Immature natural killer cell (primary cell): ENCODE results near the gene SYNPR. TPM values are rescaled to one million over a fixed set of nuclear protein-coding genes. Genes with fewer than 3 reads are reported as not detected.

Experiments used
- DNase-seq, 3 donors: peaks; one replicate each; pipeline ENCODE4 v3.0.0; 2022; ENCODE audit warnings: mixed read lengths in 1 of 3
- H3K27ac Mint-ChIP-seq, 6 donors: one replicate each; pipeline ENCODE4 v1.8.0; 2020; ENCODE audit warnings: mixed read lengths in 6 of 6, mild to moderate bottlenecking in 5 of 6, inconsistent platforms in 4 of 6, moderate library complexity in 3 of 6
- H3K27me3 Mint-ChIP-seq, 3 donors: one replicate each; pipeline ENCODE4 v1.8.0; 2020 to 2021; ENCODE audit warnings: low read depth in 3 of 3, mild to moderate bottlenecking in 3 of 3, mixed read lengths in 3 of 3, moderate library complexity in 3 of 3, inconsistent platforms in 1 of 3
- H3K36me3 Mint-ChIP-seq, 3 donors: one replicate each; pipeline ENCODE4 v1.8.0; 2020; ENCODE audit warnings: mixed read lengths in 3 of 3, inconsistent platforms in 2 of 3, mild to moderate bottlenecking in 2 of 3
- H3K4me1 Mint-ChIP-seq, 2 donors: one replicate each; pipeline ENCODE4 v1.8.0; 2020; ENCODE audit warnings: inconsistent platforms in 2 of 2, mild to moderate bottlenecking in 2 of 2, mixed read lengths in 2 of 2, moderate library complexity in 1 of 2
- H3K4me3 Mint-ChIP-seq, 5 donors: one replicate each; pipeline ENCODE4 v1.8.0; 2020; ENCODE audit warnings: mild to moderate bottlenecking in 5 of 5, mixed read lengths in 5 of 5, inconsistent platforms in 3 of 5, moderate library complexity in 3 of 5
- H3K9me3 Mint-ChIP-seq, 6 donors: one replicate each; pipeline ENCODE4 v1.8.0; 2020; ENCODE audit warnings: mild to moderate bottlenecking in 6 of 6, mixed read lengths in 6 of 6, inconsistent platforms in 4 of 6, moderate library complexity in 3 of 6
- polyA plus RNA-seq, 3 donors: library from polyadenylated mRNA; unstranded; fragments of 300-500 nt; fragmentation: Illumina TruSeq; gene quantifications; one replicate each; pipeline ENCODE4 v1.2.3, GENCODE V29; 2021

Gene SYNPR
- polyA plus RNA-seq, 3 donors from 2014 or later, result not detected

DNA sequence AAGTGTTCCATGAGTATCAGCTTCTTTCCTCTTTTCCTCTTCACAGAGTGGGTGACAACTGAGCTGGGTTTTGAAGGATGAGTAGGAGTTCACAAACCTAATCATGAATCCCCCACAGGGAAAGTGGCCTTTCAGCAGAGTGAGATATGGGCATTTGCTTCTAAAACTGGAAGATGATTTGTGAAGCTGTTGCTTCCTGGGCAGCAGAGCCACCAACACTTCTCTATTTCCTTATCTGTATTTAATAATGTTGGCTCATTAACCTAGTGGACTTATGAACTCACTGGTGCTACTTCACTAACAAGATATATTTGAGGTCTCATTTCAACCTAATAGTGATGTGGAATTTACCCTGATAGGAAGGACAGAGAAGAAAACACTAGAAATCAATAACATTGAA lies 152.8 kb downstream of the SYNPR start:
- Mint-ChIP-seq H3K4me3 (no peak overlapping the region), H3K36me3 (no peaks in the 10 kb centered on the region), H3K27ac (no peak overlapping the region), H3K4me1 (no peaks in the 10 kb centered on the region), H3K9me3 (peaks cover 0 to 8% (median 3%) of the 10 kb centered on the region in 6 donors), H3K27me3 (peaks cover 0 to 7% (median 0%) of the 10 kb centered on the region in 3 donors)
- DNase-seq, result no peak

DNA sequence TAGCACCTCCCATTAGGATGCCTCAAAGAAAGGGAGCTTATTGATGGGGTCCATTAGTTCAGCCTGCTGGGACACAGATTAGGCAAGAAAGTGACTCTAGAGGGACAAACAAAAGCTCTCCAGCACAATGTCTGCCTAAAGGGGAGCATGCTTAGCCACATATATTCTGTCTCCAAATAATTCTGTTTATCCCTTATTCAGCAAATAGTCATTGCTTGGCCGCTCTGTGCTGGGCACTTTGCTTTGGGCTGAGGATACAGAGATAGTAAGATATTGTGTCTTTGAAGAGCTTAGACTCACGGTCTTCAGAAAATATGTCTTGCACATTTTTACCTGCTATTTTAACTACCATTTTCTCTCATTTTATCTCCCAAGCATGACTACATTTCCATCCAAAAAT lies 159.8 kb downstream of the SYNPR start:
- Mint-ChIP-seq H3K9me3 (peaks cover 0 to 5% (median 1%) of the 10 kb centered on the region in 6 donors), H3K27me3 (peaks cover 0 to 6% (median 0%) of the 10 kb centered on the region in 3 donors), H3K27ac (no peak overlapping the region), H3K4me1 (no peaks in the 10 kb centered on the region), H3K4me3 (no peak overlapping the region), H3K36me3 (no peaks in the 10 kb centered on the region)
- no peak for DNase-seq

DNA sequence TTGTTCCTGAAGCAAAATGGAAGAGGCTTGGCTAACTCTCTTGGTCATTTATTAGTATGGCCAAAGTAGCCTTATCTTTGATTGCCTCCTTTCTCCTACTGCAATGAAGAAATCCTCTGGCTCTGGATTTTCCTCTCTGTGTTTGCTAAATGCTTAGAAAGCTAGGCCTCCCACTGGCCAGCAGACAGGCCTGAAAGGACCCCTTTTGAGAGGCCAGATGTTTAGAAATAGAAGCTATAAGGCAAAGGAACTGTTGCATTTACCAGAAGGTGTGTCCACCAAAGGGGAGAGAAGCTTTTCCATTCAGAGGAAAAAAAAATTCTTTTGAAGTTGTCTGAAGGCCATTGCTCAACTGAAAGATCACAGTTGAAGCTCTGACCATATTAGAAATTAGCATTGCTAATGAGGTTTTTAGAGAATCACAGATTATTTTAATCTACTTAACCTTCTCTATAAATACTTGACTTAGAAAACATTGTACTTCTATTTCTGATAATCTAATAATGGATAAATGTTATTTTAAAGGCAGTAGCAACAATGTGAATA lies 160.8 kb downstream of the SYNPR start:
- Mint-ChIP-seq H3K4me1 (no peaks in the 10 kb centered on the region), H3K36me3 (no peaks in the 10 kb centered on the region), H3K4me3 (no peak overlapping the region), H3K27me3 (peaks cover 0 to 2% (median 0%) of the 10 kb centered on the region in 3 donors), H3K9me3 (peaks cover 0 to 5% (median 1%) of the 10 kb centered on the region in 6 donors), H3K27ac (no peak overlapping the region)
- DNase-seq, result no peak

DNA sequence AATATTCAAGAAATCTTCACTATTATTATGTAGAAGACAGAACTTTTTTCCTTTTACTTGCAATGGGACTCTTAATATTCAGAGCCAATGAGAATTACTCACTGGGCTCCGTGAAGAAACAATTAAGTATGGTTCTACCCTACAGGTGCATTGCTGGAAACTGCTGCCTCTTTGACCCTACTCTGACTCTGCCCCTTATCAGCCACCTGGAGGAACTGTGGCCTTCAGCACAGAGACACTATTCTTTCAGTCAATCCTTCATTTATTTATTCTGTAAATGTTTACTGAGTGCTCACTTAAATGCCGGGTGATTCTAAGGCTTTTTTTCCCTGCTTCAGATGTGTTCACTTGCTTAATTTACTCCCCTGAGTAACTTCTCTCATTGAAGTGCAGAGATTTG lies 163.2 kb downstream of the SYNPR start:
- DNase-seq, result no peak
- Mint-ChIP-seq H3K9me3 (peaks cover 0 to 5% (median 1%) of the 10 kb centered on the region in 6 donors), H3K4me1 (no peaks in the 10 kb centered on the region), H3K27me3 (peaks cover 0 to 2% (median 0%) of the 10 kb centered on the region in 3 donors), H3K4me3 (no peak overlapping the region), H3K27ac (no peak overlapping the region), H3K36me3 (no peaks in the 10 kb centered on the region)

DNA sequence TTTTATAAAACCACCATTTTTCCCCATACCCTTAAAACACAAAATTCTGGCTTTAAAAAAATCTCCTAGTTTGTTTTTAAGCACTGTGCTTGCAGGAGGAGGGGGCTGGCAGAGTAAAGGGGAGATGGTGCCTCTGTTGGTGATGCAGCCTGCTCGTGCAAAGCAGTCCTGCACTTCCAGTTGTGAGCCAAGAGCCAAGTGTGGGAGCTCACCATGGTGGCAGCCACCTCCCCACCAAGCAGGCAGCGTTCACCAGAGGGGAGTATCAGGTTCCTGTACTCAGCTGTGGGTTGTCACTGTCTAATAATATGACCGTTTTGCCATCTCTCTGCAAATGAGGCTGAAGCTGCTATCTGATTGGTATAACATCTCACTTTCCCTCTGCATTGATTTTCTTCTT lies 164.8 kb downstream of the SYNPR start:
- H3K9me3 Mint-ChIP-seq, result peaks cover 0 to 5% (median 2%) of the 10 kb centered on the region in 6 donors
- H3K36me3 Mint-ChIP-seq, result no peaks in the 10 kb centered on the region
- peaks cover 0 to 2% (median 0%) of the 10 kb centered on the region in 3 donors for H3K27me3 Mint-ChIP-seq
- no peak overlapping the region for H3K27ac Mint-ChIP-seq
- H3K4me3 Mint-ChIP-seq, result no peak overlapping the region
- DNase-seq, result no peak
- no peaks in the 10 kb centered on the region for H3K4me1 Mint-ChIP-seq

DNA sequence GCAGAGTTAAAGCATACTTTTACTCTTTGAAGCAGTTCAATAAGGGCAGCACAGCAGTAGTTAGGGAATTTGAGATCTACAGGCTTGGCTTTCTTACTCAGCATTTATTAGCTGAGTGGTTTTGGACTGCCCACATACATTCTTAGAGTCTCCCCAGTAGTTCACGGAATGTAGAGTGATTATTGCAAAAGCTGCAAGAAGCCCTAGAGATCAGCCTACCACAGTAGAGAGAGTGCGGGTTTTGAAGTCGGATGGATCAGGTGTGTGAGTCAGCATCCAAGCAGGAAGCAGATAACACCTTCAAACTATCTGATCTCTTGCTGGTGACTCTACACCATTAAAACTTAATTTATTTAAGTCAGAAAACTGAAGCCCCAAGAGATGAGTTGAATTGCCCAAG lies 171.9 kb downstream of the SYNPR start:
- Mint-ChIP-seq H3K4me1 (no peaks in the 10 kb centered on the region), H3K27ac (no peak overlapping the region), H3K36me3 (no peaks in the 10 kb centered on the region), H3K27me3 (peaks cover 0 to 2% (median 0%) of the 10 kb centered on the region in 3 donors), H3K4me3 (no peak overlapping the region), H3K9me3 (peaks cover 0 to 7% (median 2%) of the 10 kb centered on the region in 6 donors)
- DNase-seq, result no peak

DNA sequence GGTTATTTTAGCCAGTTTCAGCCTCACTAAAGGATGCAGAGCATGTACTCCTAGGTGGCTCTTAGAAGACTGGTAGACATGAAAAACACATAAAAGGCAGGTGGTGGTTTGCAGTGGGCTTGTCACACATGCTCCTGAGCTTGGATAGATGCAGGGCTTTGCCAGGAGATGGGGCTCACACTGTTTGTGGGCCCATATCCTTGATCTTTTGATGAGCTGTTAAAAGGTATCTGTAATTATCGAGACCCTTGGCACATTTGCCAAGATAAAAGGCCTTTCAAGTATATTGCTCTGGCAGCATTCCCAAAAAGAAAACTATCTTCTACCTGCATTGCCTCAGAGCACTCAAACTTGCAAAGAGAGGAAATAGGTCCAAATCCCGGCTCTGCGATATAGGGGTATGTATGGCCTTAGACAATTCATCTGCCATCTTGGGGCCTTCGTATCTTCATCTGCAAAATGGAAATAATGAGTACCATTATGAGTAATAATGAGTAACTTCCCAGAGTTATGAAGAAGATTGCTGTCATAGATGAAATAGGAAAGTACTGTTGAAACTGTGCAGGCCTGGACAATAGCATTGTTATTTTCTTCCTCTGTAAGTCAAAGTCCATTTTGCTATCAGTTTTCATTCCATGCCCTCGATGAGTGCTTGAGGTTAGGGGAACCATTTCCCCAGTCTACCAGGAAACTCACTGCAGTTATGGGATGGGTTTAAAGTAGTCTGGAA lies 172.7 kb downstream of the SYNPR start:
- H3K4me3 Mint-ChIP-seq, result no peak overlapping the region
- no peaks in the 10 kb centered on the region for H3K4me1 Mint-ChIP-seq
- peaks cover 0 to 8% (median 2%) of the 10 kb centered on the region in 6 donors for H3K9me3 Mint-ChIP-seq
- no peak overlapping the region for H3K27ac Mint-ChIP-seq
- H3K27me3 Mint-ChIP-seq, result peaks cover 0 to 2% (median under 1%) of the 10 kb centered on the region in 3 donors
- DNase-seq, result no peak
- no peaks in the 10 kb centered on the region for H3K36me3 Mint-ChIP-seq

DNA sequence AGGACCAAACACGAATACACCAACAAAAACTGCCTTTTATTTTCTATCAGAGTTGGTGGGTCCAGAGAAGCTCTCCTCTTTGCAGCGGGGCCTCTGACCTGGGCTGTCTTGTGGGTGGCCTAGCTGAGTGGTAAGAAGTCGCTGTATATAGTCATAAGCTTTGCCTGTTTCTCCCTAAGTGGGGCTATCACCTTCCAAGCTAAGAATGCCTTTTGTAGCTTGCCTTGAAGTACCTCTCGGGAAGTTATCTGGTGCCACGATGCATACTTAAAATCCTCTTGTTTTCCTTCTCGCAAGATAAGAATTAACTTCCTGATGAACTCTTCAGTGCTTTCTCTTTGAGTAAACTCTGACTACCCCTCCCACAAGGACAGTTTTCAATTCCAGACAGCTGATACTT lies 178.8 kb downstream of the SYNPR start:
- Mint-ChIP-seq H3K27me3 (peaks cover 0 to 2% (median 1%) of the 10 kb centered on the region in 3 donors), H3K27ac (no peak overlapping the region), H3K9me3 (peaks cover 0 to 3% (median under 1%) of the 10 kb centered on the region in 6 donors), H3K4me1 (no peaks in the 10 kb centered on the region), H3K36me3 (no peaks in the 10 kb centered on the region), H3K4me3 (no peak overlapping the region)
- no peak for DNase-seq

DNA sequence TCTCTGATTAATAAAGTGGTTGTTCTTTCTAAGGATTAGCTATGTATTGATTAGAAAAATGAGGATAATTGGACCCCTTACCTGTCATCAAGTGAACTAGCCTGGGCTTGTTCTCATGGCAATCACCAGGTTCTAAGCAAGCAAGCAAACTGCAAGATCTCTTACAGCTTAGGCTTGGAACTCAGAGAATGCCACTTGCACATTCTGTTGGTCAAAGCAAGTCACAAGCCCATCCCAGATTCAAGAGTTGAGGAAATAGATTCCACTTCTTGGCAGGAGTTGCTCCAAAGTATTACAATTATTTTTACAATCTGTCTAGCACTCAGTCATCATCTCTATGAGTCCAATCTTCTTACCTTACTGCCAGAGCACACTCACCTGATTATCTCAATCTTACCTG lies 180.3 kb downstream of the SYNPR start:
- H3K9me3 Mint-ChIP-seq, result peaks cover 0 to 3% (median 0%) of the 10 kb centered on the region in 6 donors
- DNase-seq, result no peak
- H3K4me3 Mint-ChIP-seq, result no peak overlapping the region
- H3K27me3 Mint-ChIP-seq, result peaks cover 0 to 2% (median 1%) of the 10 kb centered on the region in 3 donors
- H3K4me1 Mint-ChIP-seq, result no peaks in the 10 kb centered on the region
- H3K36me3 Mint-ChIP-seq, result no peaks in the 10 kb centered on the region
- no peak overlapping the region for H3K27ac Mint-ChIP-seq

DNA sequence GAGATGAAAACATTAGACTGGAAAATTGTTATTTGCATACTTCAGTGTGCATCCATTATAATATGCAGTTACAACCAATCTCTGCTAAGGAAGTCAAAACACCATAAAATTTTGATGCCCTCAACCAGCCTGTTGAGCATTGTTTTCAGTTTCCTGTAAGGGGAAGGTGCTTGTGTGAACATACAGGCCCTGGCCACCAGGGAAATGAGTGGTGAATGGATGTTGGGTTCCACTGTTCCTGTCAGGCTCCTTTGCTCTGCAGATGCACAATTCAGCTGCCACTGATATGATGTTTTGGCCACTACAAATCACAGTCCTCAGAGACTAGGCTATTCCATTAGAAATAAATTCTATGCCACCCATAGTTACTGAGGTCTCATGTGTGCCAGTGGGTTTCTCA lies 184.6 kb downstream of the SYNPR start:
- peaks cover 0 to 11% (median 2%) of the 10 kb centered on the region in 6 donors for H3K9me3 Mint-ChIP-seq
- H3K27me3 Mint-ChIP-seq, result no peaks in the 10 kb centered on the region
- H3K4me3 Mint-ChIP-seq, result no peak overlapping the region
- no peak for DNase-seq
- no peak overlapping the region for H3K27ac Mint-ChIP-seq
- no peaks in the 10 kb centered on the region for H3K4me1 Mint-ChIP-seq
- no peaks in the 10 kb centered on the region for H3K36me3 Mint-ChIP-seq

DNA sequence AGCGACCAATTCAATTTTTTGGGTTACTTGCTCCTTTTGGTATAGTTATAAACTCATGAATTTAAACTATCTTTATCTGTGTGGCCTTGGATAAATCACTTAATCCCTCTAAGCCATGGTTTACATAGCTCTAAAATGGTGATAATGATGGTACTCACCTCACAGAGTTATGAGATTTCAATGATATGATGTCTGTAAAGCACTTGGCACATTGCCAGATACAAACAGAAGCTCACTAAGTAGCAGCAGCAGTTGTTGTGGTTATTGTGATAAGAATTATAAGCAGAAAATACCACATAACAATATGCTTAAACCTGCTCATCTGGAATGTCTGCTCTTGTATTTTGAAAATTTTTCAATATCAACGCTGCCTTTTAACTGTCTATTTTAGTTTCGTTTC lies 189.3 kb downstream of the SYNPR start:
- Mint-ChIP-seq H3K27me3 (no peaks in the 10 kb centered on the region), H3K4me3 (no peak overlapping the region), H3K36me3 (no peaks in the 10 kb centered on the region), H3K27ac (no peak overlapping the region), H3K4me1 (no peaks in the 10 kb centered on the region), H3K9me3 (peaks cover 0 to 11% (median 3%) of the 10 kb centered on the region in 6 donors)
- no peak for DNase-seq

DNA sequence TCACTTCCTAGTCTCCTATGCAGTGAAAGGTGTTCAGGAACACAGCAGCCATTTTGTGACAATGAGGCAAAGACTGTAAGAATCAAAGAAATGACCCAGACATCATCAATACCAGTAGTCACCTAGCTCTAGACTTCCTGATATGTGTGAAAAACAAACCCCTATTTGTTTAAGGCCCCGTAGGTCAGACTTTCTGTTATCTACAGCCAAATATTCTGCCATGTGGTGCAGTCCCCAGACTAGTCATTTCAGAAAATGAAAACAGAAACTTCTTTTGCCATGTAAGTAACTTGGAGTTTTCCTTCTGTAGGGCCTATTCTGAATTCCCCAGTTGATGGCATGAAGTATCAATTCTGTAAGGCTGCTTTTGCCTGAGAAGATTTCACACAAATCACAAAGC lies 192.6 kb downstream of the SYNPR start:
- H3K9me3 Mint-ChIP-seq, result peaks cover 0 to 25% (median 6%) of the 10 kb centered on the region in 6 donors
- DNase-seq, result no peak
- no peaks in the 10 kb centered on the region for H3K4me1 Mint-ChIP-seq
- no peak overlapping the region for H3K27ac Mint-ChIP-seq
- H3K4me3 Mint-ChIP-seq, result no peak overlapping the region
- no peaks in the 10 kb centered on the region for H3K36me3 Mint-ChIP-seq
- no peaks in the 10 kb centered on the region for H3K27me3 Mint-ChIP-seq

DNA sequence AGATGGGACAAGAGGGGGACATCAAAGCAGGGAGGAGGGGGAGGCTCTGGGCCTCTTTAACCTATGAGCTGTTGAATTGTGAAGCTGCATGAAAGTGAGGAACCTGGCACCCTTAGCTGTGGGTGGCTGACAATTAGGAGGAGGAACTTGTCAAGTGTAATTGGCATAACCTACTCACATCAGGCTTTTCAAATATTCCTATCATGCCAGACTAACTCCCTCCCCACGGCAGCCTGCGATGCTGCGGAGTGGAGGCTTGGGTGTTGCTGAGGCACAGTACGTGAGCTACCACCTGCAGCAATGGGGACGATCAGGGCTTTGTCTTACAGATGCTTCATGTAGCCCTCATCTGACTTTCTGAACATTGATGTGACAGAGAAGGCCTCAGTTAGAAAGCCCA lies 193.7 kb downstream of the SYNPR start:
- H3K4me1 Mint-ChIP-seq, result no peaks in the 10 kb centered on the region
- H3K4me3 Mint-ChIP-seq, result no peak overlapping the region
- H3K36me3 Mint-ChIP-seq, result no peaks in the 10 kb centered on the region
- H3K27me3 Mint-ChIP-seq, result no peaks in the 10 kb centered on the region
- no peak overlapping the region for H3K27ac Mint-ChIP-seq
- peaks cover 0 to 25% (median 6%) of the 10 kb centered on the region in 6 donors for H3K9me3 Mint-ChIP-seq
- no peak for DNase-seq

DNA sequence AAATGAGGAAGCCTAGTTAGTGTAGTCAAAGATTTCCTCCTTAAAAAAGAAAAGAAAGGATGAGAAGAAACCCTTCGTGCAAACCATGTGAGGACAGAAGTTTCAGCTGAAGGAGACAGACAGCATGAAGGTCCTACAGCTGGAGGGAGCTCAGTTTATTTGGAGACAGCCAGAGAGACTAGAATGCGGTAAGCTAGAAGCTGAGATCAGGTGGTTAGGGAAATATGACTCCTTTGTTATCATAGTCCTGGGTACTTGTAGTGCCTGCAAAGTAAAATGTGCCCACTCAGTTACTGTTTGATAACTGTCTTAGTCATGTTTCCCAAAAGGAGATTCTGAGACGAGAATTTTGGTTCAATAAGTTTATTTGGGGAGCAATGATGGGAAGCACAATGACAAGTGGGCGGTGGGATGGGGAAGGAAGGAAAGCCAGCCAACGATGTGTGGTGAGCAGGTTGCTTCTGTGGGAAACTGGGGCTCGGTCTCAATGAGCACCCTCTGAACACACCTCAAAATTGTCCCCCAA lies 195.6 kb downstream of the SYNPR start:
- no peak overlapping the region for H3K27ac Mint-ChIP-seq
- peaks cover 0 to 25% (median 5%) of the 10 kb centered on the region in 6 donors for H3K9me3 Mint-ChIP-seq
- no peak for DNase-seq
- no peaks in the 10 kb centered on the region for H3K4me1 Mint-ChIP-seq
- no peak overlapping the region for H3K4me3 Mint-ChIP-seq
- H3K27me3 Mint-ChIP-seq, result peaks cover 0 to 1% (median 0%) of the 10 kb centered on the region in 3 donors
- H3K36me3 Mint-ChIP-seq, result no peaks in the 10 kb centered on the region
